HCT116 (cell line): ENCODE data around the gene IL19. TPM values are rescaled to one million over a fixed set of nuclear protein-coding genes. Genes with fewer than 3 reads are reported as not detected.

Source experiments
- ATAC-seq: fragments of 200-7000 bp; cut with Tn5 transposase; 2 replicates; pipeline ENCODE4 v1.9.1; 2020; ENCODE audit warnings: mild to moderate bottlenecking, moderate library complexity
- BruUV-seq: library from RNA; stranded (reverse); fragments of 400-500 nt; replicated peaks from 2 replicates; lab custom pipeline; 2021; lab: Mats Ljungman, UMichigan
- CTCF ChIA-PET: fragments of 300-600 bp; sonication (Branson Sonifier 250); formaldehyde crosslinking; loops from one replicate; lab custom pipeline; 2021; ENCODE audit warnings: antibody characterized with exemption; lab: Charles Lee
- POLR2A ChIA-PET: fragments of 300-600, 350-600 bp; sonication (Branson Sonifier 250); formaldehyde crosslinking; loops from one replicate; lab custom pipeline; 2021; ENCODE audit warnings: antibody characterized with exemption; lab: Charles Lee
- RAD21 ChIA-PET, 2 experiments: fragments of 300-600 bp; sonication (Branson Sonifier 250); formaldehyde crosslinking; loops; one replicate each; lab custom pipeline; 2023; ENCODE audit warnings: low total read pairs in 2 of 2; ENCODE audit not compliant: uncharacterized antibody in 2 of 2, unreplicated experiment in 2 of 2, low non-redundant PET in 1 of 2; lab: Charles Lee
- DNase-seq: peaks from one replicate; pipeline ENCODE4 v3.0.0-alpha.2; 2010; ENCODE audit warnings: low read depth, low spot score
- H2AFZ ChIP-seq: fragments of 200-600 bp; shearing (Covaris generic), sonication (generic); 2 replicates; pipeline ENCODE4 v1.6.1; 2017; ENCODE audit warnings: low read depth, mixed run types, mixed read lengths, antibody characterized with exemption, low read length; ENCODE audit not compliant: poor library complexity, severe bottlenecking
- H3K27ac ChIP-seq: 2 replicates; pipeline ENCODE4 v1.5.1; 2012; ENCODE audit warnings: low read depth, low read length
- H3K27me3 ChIP-seq: fragments of 200-600 bp; sonication (generic); 2 replicates; pipeline ENCODE4 v1.6.1; 2016; ENCODE audit warnings: mixed run types, low read length, mixed read lengths; ENCODE audit not compliant: insufficient read depth
- H3K36me3 ChIP-seq, 2 experiments: fragments of 200-500 bp in 1 of 2; fragments of 200-600 bp in 1 of 2; sonication (Bioruptor generic) in 1 of 2; sonication (generic) in 1 of 2; 2 replicates each; pipeline versions ENCODE4 v1.5.1 to v1.6.1; 2014 to 2016; ENCODE audit warnings: low read length in 2 of 2, inconsistent platforms in 1 of 2, mixed read lengths in 1 of 2, mixed run types in 1 of 2; ENCODE audit not compliant: insufficient read depth in 2 of 2, control insufficient read depth in 1 of 2
- H3K4me1 ChIP-seq, 2 experiments: fragments of 200-600 bp in 1 of 2; sonication (generic) in 1 of 2; 2 replicates each; pipeline versions ENCODE4 v1.5.1 to v1.6.1; 2012 to 2017; ENCODE audit warnings: low read length in 2 of 2, inconsistent platforms in 1 of 2, mild to moderate bottlenecking in 1 of 2, mixed read lengths in 1 of 2, mixed run types in 1 of 2, moderate library complexity in 1 of 2; ENCODE audit not compliant: insufficient read depth in 2 of 2, control insufficient read depth in 1 of 2
- H3K4me2 ChIP-seq: fragments of 200-600 bp; sonication (generic); 2 replicates; pipeline ENCODE4 v1.6.1; 2017; ENCODE audit warnings: mixed run types, low read length, mixed read lengths
- H3K4me3 ChIP-seq, 2 experiments: fragments of 200-600 bp in 1 of 2; sonication (generic) in 1 of 2; replicated peaks in 1 of 2; 2 replicates each; pipeline ENCODE4 v1.5.1; 2011 to 2016; ENCODE audit warnings: low read length in 2 of 2, control low read depth in 1 of 2, low read depth in 1 of 2, mild to moderate bottlenecking in 1 of 2, mixed read lengths in 1 of 2, mixed run types in 1 of 2
- H3K79me2 ChIP-seq: fragments of 200-600 bp; sonication (generic); 2 replicates; pipeline ENCODE4 v1.6.1; 2017; ENCODE audit warnings: mild to moderate bottlenecking, mixed run types, low read length, moderate library complexity, mixed read lengths; ENCODE audit not compliant: insufficient read depth
- H3K9ac ChIP-seq: fragments of 200-600 bp; sonication (generic); 2 replicates; pipeline ENCODE4 v1.6.1; 2016; ENCODE audit warnings: low read length, mixed read lengths
- H3K9me2 ChIP-seq: fragments of 200-600 bp; sonication (generic), shearing (Covaris generic); 2 replicates; pipeline ENCODE4 v1.6.1; 2017; ENCODE audit warnings: mixed run types, mild to moderate bottlenecking, moderate library complexity; ENCODE audit not compliant: insufficient read depth
- H3K9me3 ChIP-seq, 2 experiments: fragments of 200-500 bp in 1 of 2; fragments of 200-600 bp in 1 of 2; sonication (Bioruptor generic) in 1 of 2; sonication (generic) in 1 of 2; 2 replicates each; pipeline ENCODE4 v1.6.1; 2014 to 2017; ENCODE audit warnings: low read length in 2 of 2, mixed read lengths in 2 of 2, inconsistent platforms in 1 of 2, low read depth in 1 of 2, mild to moderate bottlenecking in 1 of 2, mixed run types in 1 of 2, moderate library complexity in 1 of 2; ENCODE audit not compliant: control insufficient read depth in 1 of 2, insufficient read depth in 1 of 2
- H4K20me1 ChIP-seq: fragments of 200-600 bp; sonication (generic), shearing (Covaris generic); 2 replicates; pipeline ENCODE4 v1.6.1; 2017; ENCODE audit warnings: mixed run types, mild to moderate bottlenecking, moderate library complexity; ENCODE audit not compliant: insufficient read depth
- CBX3 ChIP-seq: IDR thresholded peaks from 2 replicates; pipeline ENCODE4 v1.6.1; 2012; ENCODE audit warnings: low read depth
- CEBPB ChIP-seq: IDR thresholded peaks from 2 replicates; pipeline ENCODE4 v1.6.1; 2012; ENCODE audit warnings: low read depth
- EGR1 ChIP-seq: IDR thresholded peaks from 2 replicates; pipeline ENCODE4 v1.6.1; 2012; ENCODE audit warnings: low read depth
- ELF1 ChIP-seq: IDR thresholded peaks from 2 replicates; pipeline ENCODE4 v1.6.1; 2012; ENCODE audit warnings: low read depth, borderline replicate concordance
- EZH2phosphoT487 ChIP-seq: fragments of 200-600 bp; IDR thresholded peaks from 2 replicates; pipeline ENCODE4 v1.6.1; 2018; ENCODE audit warnings: antibody characterized with exemption, borderline replicate concordance
- FOSL1 ChIP-seq: IDR thresholded peaks from 2 replicates; pipeline ENCODE4 v1.6.1; 2012; ENCODE audit warnings: low read depth
- JUND ChIP-seq: IDR thresholded peaks from 2 replicates; pipeline ENCODE4 v1.6.1; 2012
- RAD21 ChIP-seq: IDR thresholded peaks from 2 replicates; pipeline ENCODE4 v1.6.1; 2012; ENCODE audit warnings: low read depth, mild to moderate bottlenecking
- SIN3A ChIP-seq: IDR thresholded peaks from 2 replicates; pipeline ENCODE4 v1.6.1; 2012; ENCODE audit warnings: low read depth
- SP1 ChIP-seq: IDR thresholded peaks from 2 replicates; pipeline ENCODE4 v1.6.1; 2012; ENCODE audit warnings: low read depth
- SRF ChIP-seq: IDR thresholded peaks from 2 replicates; pipeline ENCODE4 v1.6.1; 2012; ENCODE audit warnings: low read depth
- TCF7L2 ChIP-seq: IDR thresholded peaks from 2 replicates; pipeline ENCODE4 v1.7.0; 2011; ENCODE audit warnings: borderline replicate concordance, inconsistent platforms; ENCODE audit not compliant: insufficient read depth, insufficient read length; ENCODE audit errors: extremely low read depth
- YY1 ChIP-seq: IDR thresholded peaks from 2 replicates; pipeline ENCODE4 v1.6.1; 2011; ENCODE audit warnings: low read length, low read depth, moderate library complexity, mild to moderate bottlenecking; ENCODE audit not compliant: insufficient replicate concordance; ENCODE audit errors: extremely low read depth
- intact Hi-C: fragments of 100-400 bp; cut with micrococcal nuclease; formaldehyde crosslinking; loops from 2 replicates; pipeline ENCODE4 v1.10.0; 2022
- total RNA-seq: library from RNA; stranded (reverse); gene quantifications from one replicate; pipeline ENCODE4 v1.2.1, GENCODE V29; 2021; ENCODE audit not compliant: unreplicated experiment
- TF ChIP-seq, protein P1 (sequence below), 3 experiments: fragments of 200-600 bp in 1 of 3; sonication (generic) in 1 of 3; IDR thresholded peaks in 2 of 3; conservative IDR thresholded peaks in 1 of 3; 2 replicates each; pipeline ENCODE4 v1.5.1; 2012 to 2017; ENCODE audit warnings: low read depth in 2 of 3, low read length in 2 of 3, antibody characterized with exemption in 1 of 3, borderline replicate concordance in 1 of 3, control low read depth in 1 of 3, mild to moderate bottlenecking in 1 of 3, mixed read lengths in 1 of 3, mixed run types in 1 of 3, moderate library complexity in 1 of 3; ENCODE audit not compliant: insufficient read depth in 1 of 3

The IL19 gene
- total RNA-seq, 1 experiment from 2014 or later, result not detected

DNA sequence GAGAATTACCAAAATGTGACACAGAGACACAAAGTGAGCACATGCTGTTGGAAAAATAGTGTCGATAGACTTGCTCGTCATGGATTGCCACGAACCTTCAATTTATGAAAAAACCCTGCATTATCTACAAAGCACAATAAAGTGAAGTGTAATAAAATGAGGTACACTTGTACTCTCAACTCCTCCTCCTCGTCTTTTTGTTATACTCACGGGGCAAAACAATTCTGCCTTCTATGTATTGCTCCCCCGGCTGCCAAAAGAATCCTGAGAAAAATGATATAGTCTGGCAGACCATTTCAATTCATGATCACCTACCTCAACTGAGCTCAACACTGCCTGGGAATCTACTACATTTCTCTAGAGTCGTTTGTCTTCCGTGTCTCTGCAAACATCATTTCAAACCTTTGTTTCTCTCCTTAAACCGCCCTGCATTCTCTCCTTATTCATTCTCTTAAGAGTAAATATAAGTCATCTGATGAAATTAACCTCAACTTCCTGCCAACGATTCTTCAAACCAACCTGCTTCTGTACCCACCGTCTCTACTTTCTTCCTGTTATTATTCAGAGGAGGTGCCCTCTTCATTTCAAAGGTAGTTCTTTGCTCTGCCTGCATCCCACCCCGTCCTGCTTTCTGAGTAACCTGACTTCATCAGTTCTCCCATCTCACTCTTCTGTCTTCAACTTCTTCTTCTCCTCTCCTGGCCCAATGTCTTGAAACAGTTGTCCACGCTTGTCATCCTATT lies 12.9 kb upstream of the IL19 start:
- Histone ChIP-seq H3K4me1 (no peaks in the 10 kb centered on the region), H4K20me1 (no peaks in the 10 kb centered on the region), H3K27me3 (peaks cover 7% of the 10 kb centered on the region; the same call in 1 of the 2 replicates), H3K9me2 (no peaks in the 10 kb centered on the region), H3K27ac (no peak overlapping the region), H3K4me3 (no peak overlapping the region), H3K4me2 (no peak overlapping the region), H3K9me3 (no peaks in the 10 kb centered on the region), H3K9ac (no peak overlapping the region), H2AFZ (no peak overlapping the region), H3K79me2 (no peaks in the 10 kb centered on the region), H3K36me3 (no peaks in the 10 kb centered on the region)
- no TSS peak for BruUV-seq
- TF ChIP-seq RAD21 (no peak), EZH2phosphoT487 (no peak), TCF7L2 (no peak), SRF (no peak), YY1 (no peak), JUND (no peak), CEBPB (no peak), FOSL1 (no peak), EGR1 (no peak), CBX3 (no peak), SIN3A (no peak), SP1 (no peak), ELF1 (no peak)
- TF ChIP-seq, protein P1, sequence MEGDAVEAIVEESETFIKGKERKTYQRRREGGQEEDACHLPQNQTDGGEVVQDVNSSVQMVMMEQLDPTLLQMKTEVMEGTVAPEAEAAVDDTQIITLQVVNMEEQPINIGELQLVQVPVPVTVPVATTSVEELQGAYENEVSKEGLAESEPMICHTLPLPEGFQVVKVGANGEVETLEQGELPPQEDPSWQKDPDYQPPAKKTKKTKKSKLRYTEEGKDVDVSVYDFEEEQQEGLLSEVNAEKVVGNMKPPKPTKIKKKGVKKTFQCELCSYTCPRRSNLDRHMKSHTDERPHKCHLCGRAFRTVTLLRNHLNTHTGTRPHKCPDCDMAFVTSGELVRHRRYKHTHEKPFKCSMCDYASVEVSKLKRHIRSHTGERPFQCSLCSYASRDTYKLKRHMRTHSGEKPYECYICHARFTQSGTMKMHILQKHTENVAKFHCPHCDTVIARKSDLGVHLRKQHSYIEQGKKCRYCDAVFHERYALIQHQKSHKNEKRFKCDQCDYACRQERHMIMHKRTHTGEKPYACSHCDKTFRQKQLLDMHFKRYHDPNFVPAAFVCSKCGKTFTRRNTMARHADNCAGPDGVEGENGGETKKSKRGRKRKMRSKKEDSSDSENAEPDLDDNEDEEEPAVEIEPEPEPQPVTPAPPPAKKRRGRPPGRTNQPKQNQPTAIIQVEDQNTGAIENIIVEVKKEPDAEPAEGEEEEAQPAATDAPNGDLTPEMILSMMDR (IDR thresholded peaks at IDR 0.05 in 2 of 3, conservative IDR thresholded peaks at IDR 0.05 in 1 of 3; ENCODE audit: borderline replicate concordance in 1 of 3, insufficient read depth in 1 of 3, low read depth in 2 of 3, low read length in 2 of 3), result no peak
- ChIA-PET POLR2A (no interaction called here), RAD21 (no interaction called here), CTCF (no interaction called here)
- DNase-seq (no peak), ATAC-seq (no peak)
- intact Hi-C loops, result no loop called here
